KOPT-K1 (cell line): ENCODE results near the gene C4A.
"Not testable (repeated sequence)": the region's sequence is repeated elsewhere in the genome, so short reads cannot be mapped to it uniquely, and the experiment has no call there.

ENCODE experiments used
- H3K27ac ChIP-seq: fragments of 200-600 bp; sonication (generic); 2 replicates; pipeline ENCODE4 v1.5.1; 2016; ENCODE audit warnings: antibody characterized with exemption, mild to moderate bottlenecking, low read depth, low read length; ENCODE audit not compliant: poor library complexity, severe bottlenecking
- H3K36me3 ChIP-seq: fragments of 200-600 bp; sonication (generic); 2 replicates; pipeline ENCODE4 v1.5.1; 2017; ENCODE audit warnings: antibody characterized with exemption, mild to moderate bottlenecking, low read length, moderate library complexity; ENCODE audit not compliant: insufficient read depth
- H3K9me3 ChIP-seq: fragments of 200-600 bp; sonication (generic); 2 replicates; pipeline ENCODE4 v1.5.1; 2017; ENCODE audit warnings: antibody characterized with exemption, low read length, mild to moderate bottlenecking; ENCODE audit not compliant: insufficient read depth, poor library complexity, severe bottlenecking

Gene C4A

GRCh38 chr6:31996385-31996784 lies 14.5 kb downstream of the C4A start:
- H3K9me3 ChIP-seq, H3K27ac ChIP-seq, H3K36me3 ChIP-seq: not testable (repeated sequence)

- not testable (repeated sequence) for H3K36me3 ChIP-seq
These were observed 20.9 kb downstream of the C4A start for GRCh38 chr6:32002546-32003268.

DNA sequence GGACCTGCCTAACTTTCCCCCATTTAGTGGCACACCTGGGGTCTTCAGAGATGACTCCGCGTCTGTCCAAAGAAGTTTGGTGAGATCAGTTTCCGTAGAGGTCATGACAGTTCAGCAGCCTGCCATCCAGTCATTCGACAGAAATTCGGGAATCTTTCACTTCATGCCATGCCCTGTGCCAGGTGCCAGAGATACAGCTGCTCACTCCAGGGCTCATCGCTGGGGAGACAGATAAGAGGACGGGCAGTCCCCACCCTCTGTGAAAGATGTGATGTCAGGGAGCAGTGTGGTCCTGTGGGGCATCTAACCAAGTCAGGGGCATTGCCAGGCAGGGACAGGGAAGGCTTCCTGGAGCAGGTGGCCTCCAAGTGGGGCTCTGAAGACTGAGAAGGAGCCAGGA lies 21.4 kb downstream of the C4A start:
- not testable (repeated sequence) for H3K36me3 ChIP-seq, H3K9me3 ChIP-seq, H3K27ac ChIP-seq

More at GRCh38 chr6:32002546-32003268, 20.9 kb downstream of the C4A start:
- not testable (repeated sequence) for H3K9me3 ChIP-seq, H3K27ac ChIP-seq

DNA sequence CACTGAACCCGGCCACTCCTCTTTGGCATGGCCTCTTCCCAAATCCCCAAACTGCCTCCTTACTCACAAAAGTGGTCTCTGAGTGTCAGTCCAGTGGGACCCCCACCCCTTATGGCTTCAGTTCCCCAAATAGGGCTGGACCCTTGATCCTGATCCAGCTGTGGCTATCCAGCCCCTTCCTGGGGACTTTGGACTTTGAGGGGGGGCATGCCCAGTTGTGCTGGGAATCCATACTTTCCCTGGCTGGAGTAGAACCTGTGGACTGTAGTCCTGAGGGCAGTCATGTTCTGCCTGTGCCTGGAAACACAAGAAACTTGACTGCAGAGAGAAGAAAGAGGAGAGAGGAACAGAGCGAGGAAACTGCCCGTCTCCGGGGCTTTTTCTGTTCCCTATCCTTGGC lies 22.5 kb downstream of the C4A start:
- H3K36me3 ChIP-seq, H3K27ac ChIP-seq, H3K9me3 ChIP-seq: not testable (repeated sequence)

DNA sequence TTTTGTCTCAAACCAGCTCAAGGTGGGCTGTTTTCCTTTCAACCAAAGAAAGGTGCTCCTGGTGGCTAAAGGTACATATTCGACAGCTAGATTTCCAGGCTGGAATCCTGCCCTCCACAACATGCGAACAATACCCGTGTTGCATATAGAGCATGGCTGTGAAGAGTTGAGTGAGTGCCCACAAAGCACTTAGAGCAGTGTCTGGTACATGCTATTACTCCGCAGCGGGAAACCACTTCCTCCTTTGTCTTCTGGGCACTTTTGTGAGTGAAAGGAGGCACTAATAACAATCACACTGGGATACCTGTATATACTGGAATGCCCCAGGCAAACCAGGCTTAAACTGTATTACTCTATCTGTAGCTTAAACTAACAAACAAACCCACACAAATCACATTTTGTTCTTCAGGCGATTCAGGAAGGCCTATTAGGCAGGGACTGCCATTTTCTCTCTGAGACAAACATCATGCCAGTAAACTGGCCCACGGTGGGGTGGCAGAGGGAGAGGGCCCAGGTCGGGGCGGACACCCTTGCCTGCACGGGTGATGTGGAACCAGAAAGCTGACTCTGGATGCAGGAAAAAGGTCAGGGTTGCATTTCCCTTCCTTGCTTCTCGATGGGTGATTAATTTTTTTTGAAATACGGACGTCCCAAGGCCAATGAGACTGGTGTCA lies 23.1 kb downstream of the C4A start:
- H3K9me3 ChIP-seq, H3K36me3 ChIP-seq, H3K27ac ChIP-seq: not testable (repeated sequence)

- not testable (repeated sequence) for H3K36me3 ChIP-seq, H3K27ac ChIP-seq, H3K9me3 ChIP-seq
These were observed 23.7 kb downstream of the C4A start for GRCh38 chr6:32005538-32005880.

DNA sequence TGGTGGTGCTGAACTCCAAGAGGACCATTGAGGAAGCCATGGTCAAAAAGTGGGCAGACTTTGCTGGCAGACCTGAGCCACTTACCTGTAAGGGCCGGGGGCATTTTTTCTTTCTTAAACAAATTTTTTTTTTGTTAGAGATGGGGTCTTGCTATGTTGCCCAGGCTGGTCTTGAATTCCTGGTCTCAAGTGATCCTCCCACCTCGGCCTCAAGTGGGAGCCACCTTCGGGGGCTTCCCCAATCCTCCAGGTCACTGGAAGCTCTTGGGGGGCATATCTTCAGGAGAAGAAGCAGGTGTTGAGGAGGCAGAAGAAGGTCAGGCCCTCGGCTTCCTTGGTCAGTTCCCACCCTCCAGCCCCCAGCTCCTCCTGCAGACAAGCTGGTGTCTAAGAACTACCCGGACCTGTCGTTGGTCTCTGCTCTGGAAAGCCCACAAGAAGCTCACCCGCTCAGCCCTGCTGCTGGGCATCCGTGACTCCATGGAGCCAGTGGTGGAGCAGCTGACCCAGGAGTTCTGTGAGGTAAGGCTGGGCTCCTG lies 24.2 kb downstream of the C4A start:
- H3K36me3 ChIP-seq, H3K27ac ChIP-seq, H3K9me3 ChIP-seq: not testable (repeated sequence)

GRCh38 chr6:32007086-32007485 lies 25.2 kb downstream of the C4A start:
- H3K36me3 ChIP-seq, H3K27ac ChIP-seq, H3K9me3 ChIP-seq: not testable (repeated sequence)

DNA sequence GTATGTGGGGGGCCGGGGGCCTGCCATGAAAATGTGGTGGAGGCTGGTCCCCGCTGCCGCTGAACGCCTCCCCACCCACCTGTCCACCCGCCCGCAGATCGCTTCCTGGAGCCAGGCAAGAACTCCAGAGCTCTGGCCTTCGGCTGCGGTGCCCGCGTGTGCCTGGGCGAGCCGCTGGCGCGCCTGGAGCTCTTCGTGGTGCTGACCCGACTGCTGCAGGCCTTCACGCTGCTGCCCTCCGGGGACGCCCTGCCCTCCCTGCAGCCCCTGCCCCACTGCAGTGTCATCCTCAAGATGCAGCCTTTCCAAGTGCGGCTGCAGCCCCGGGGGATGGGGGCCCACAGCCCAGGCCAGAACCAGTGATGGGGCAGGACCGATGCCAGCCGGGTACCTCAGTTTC lies 26.2 kb downstream of the C4A start:
- H3K27ac ChIP-seq, H3K9me3 ChIP-seq, H3K36me3 ChIP-seq: not testable (repeated sequence)

GRCh38 chr6:32008616-32009015 lies 26.8 kb downstream of the C4A start:
- H3K36me3 ChIP-seq, H3K27ac ChIP-seq, H3K9me3 ChIP-seq: not testable (repeated sequence)

DNA sequence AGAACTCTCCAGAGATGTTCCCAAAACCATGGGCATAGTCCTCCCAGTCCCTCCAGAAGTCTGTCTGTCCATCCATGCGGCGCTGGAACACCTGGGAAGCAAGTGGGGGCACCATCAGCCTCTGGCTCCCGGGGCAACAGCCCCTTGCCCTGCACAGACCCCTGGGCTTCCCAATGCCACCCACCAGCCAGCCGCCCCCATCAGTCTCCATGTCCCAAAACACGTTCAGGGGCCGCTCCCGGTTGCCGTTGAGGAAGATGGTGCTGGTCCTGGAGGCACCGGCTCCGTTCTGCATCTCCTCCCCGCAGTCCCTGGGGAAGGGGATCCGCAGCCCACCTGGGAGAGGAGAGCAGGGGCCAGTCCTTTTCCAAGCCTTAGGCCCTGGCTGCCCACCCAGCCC lies 27.7 kb downstream of the C4A start:
- H3K9me3 ChIP-seq, H3K36me3 ChIP-seq, H3K27ac ChIP-seq: not testable (repeated sequence)

- not testable (repeated sequence) for H3K27ac ChIP-seq, H3K36me3 ChIP-seq, H3K9me3 ChIP-seq
These were observed 29.1 kb downstream of the C4A start for GRCh38 chr6:32010856-32011530.

DNA sequence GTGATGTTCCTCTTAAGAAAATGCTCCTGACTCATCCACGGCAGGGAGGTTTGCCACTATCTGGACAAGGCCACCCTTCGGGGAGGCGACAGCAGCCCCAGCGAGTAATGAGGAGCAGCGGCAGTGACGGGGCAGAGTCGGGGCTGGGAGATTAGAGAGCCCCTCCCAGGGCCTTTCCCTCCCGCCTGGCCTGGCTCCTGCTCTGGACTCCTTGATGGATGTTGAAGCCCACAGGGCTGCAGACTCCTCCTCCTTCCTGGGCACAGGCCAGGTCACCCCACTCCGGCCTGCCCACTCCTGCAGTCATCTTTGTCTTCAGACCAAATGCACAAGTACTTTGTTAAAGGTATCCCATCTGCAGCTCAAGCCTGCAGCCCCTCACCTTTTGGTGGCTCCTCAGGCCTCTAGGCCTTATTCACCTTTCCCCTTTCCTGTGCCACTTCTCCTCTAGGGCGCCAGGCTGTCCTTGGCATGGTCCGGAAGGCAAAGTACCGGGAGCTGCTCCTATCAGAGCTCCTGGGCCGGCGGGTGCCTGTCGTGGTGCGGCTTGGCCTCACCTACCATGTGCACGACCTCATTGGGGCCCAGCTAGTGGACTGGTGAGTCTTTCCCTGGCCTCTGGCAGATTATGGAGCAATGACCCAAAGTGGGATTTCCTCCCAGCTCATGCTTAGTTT lies 31.2 kb downstream of the C4A start:
- not testable (repeated sequence) for H3K27ac ChIP-seq, H3K9me3 ChIP-seq, H3K36me3 ChIP-seq

GRCh38 chr6:32013738-32014137 lies 31.9 kb downstream of the C4A start:
- not testable (repeated sequence) for H3K9me3 ChIP-seq, H3K27ac ChIP-seq, H3K36me3 ChIP-seq

- not testable (repeated sequence) for H3K27ac ChIP-seq, H3K36me3 ChIP-seq
These were observed 32.7 kb downstream of the C4A start, which contains the start of gene C4B for GRCh38 chr6:32014547-32014946. Gene C4B, plus strand, starts transcription at chr6:32014795. Its CDS starts 51 bp downstream, at chr6:32014846.

More at GRCh38 chr6:32014547-32014946, 32.7 kb downstream of the C4A start, which contains the start of gene C4B:
- H3K9me3 ChIP-seq = not testable (repeated sequence)
